Ishikawa (cell line): ENCODE data around the gene ATXN1.

Source experiments
- CEBPB ChIP-seq: IDR thresholded peaks from 2 replicates; pipeline ENCODE4 v1.6.1; 2012
- CREB1 ChIP-seq: IDR thresholded peaks from 2 replicates; pipeline ENCODE4 v1.6.1; 2012; ENCODE audit warnings: low read depth
- EGR1 ChIP-seq: IDR thresholded peaks from 2 replicates; pipeline ENCODE4 v1.6.1; 2012
- EP300 ChIP-seq: IDR thresholded peaks from 2 replicates; pipeline ENCODE4 v1.6.1; 2012; ENCODE audit warnings: borderline replicate concordance
- FOXM1 ChIP-seq: IDR thresholded peaks from 2 replicates; pipeline ENCODE4 v1.6.1; 2012; ENCODE audit warnings: low read depth, borderline replicate concordance
- MAX ChIP-seq: IDR thresholded peaks from 2 replicates; pipeline ENCODE4 v1.6.1; 2012
- NFIC ChIP-seq: IDR thresholded peaks from 2 replicates; pipeline ENCODE4 v1.6.1; 2012
- RAD21 ChIP-seq: IDR thresholded peaks from 2 replicates; pipeline ENCODE4 v1.6.1; 2012; ENCODE audit warnings: low read depth
- REST ChIP-seq: IDR thresholded peaks from 2 replicates; pipeline ENCODE4 v1.6.1; 2012; ENCODE audit warnings: low read depth, mild to moderate bottlenecking
- TAF1 ChIP-seq: IDR thresholded peaks from 2 replicates; pipeline ENCODE4 v1.6.1; 2012; ENCODE audit warnings: low read depth, mild to moderate bottlenecking
- TCF12 ChIP-seq: IDR thresholded peaks from 2 replicates; pipeline ENCODE4 v1.6.1; 2012; ENCODE audit warnings: low read depth
- TEAD4 ChIP-seq: IDR thresholded peaks from 2 replicates; pipeline ENCODE4 v1.6.1; 2012
- USF1 ChIP-seq: IDR thresholded peaks from 2 replicates; pipeline ENCODE4 v1.6.1; 2012
- YY1 ChIP-seq: IDR thresholded peaks from 2 replicates; pipeline ENCODE4 v1.6.1; 2012; ENCODE audit warnings: low read depth
- ZBTB7A ChIP-seq: IDR thresholded peaks from 2 replicates; pipeline ENCODE4 v1.6.1; 2012; ENCODE audit warnings: low read depth

ATXN1 gene

GRCh38 chr6:16273256-16273655 lies 488.0 kb downstream of the ATXN1 start:
- TF ChIP-seq TCF12 (no peak), USF1 (no peak), NFIC (no peak), CEBPB (no peak), TAF1 (no peak), RAD21 (no peak)

- TF ChIP-seq REST (no peak), FOXM1 (no peak), ZBTB7A (no peak), RAD21 (no peak), USF1 (no peak), NFIC (no peak), YY1 (no peak), TCF12 (no peak), CEBPB (no peak), TEAD4 (no peak), EGR1 (no peak)
Observed at GRCh38 chr6:16272201-16272600, 489.1 kb downstream of the ATXN1 start.

- TF ChIP-seq USF1 = no peak
- no peak for TF ChIP-seq YY1
- no peak for TF ChIP-seq EGR1
- no peak for TF ChIP-seq REST
- no peak for TF ChIP-seq CREB1
- no peak for TF ChIP-seq TEAD4
- TF ChIP-seq CEBPB = no peak
- no peak for TF ChIP-seq EP300
Observed at GRCh38 chr6:16271428-16271827, 489.8 kb downstream of the ATXN1 start.

- TF ChIP-seq TAF1 (no peak), TEAD4 (no peak), EP300 (no peak), USF1 (no peak), ZBTB7A (no peak), MAX (no peak), RAD21 (no peak), EGR1 (no peak), FOXM1 (no peak), CEBPB (no peak), YY1 (no peak), NFIC (no peak), CREB1 (no peak), TCF12 (no peak), REST (no peak)
Observed at GRCh38 chr6:16270178-16270794, 491.0 kb downstream of the ATXN1 start.
